GM21367 (cell line): ENCODE measurements around the gene GLCE.

ENCODE experiments used
- ATAC-seq: cut with Tn5 transposase; IDR thresholded peaks from one replicate; pipeline ENCODE4 v1.9.1; 2021; ENCODE audit not compliant: unreplicated experiment

The GLCE gene

GRCh38 chr15:69314736-69315135 lies 154.3 kb downstream of the GLCE start:
- ATAC-seq, result no peak

GRCh38 chr15:69315402-69316110 lies 155.1 kb downstream of the GLCE start:
- ATAC-seq, result no peak

GRCh38 chr15:69316291-69316690 lies 155.9 kb downstream of the GLCE start:
- no peak for ATAC-seq

GRCh38 chr15:69317392-69317841 lies 157.0 kb downstream of the GLCE start:
- no peak for ATAC-seq

- no peak for ATAC-seq
Measured at GRCh38 chr15:69318033-69318432, 157.6 kb downstream of the GLCE start.

GRCh38 chr15:69319384-69320375 lies 159.2 kb downstream of the GLCE start:
- ATAC-seq, result no peak

- ATAC-seq, result no peak
Measured at GRCh38 chr15:69320977-69321554, 160.6 kb downstream of the GLCE start.
